Measurements from ENCODE around the gene RGL4.

DNA sequence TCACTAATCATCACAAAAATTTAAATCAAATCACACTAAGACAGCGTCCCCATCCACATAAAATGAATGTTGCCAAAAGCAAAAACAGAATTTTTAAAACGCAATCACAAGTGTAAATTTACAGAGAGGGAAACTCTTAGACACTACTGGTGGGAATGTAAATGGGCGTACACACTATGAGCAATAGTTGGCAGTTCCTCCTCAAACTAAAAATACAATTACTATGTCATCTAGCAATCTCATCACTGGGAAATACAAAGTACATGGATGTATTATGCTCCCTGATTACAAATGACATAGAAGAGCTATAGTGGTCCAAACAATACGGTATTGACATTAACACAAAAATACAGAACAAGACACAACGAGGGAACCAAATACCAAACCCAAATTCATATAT, 8.7 kb upstream of the RGL4 start:
- TF ChIP-seq, protein P1, sequence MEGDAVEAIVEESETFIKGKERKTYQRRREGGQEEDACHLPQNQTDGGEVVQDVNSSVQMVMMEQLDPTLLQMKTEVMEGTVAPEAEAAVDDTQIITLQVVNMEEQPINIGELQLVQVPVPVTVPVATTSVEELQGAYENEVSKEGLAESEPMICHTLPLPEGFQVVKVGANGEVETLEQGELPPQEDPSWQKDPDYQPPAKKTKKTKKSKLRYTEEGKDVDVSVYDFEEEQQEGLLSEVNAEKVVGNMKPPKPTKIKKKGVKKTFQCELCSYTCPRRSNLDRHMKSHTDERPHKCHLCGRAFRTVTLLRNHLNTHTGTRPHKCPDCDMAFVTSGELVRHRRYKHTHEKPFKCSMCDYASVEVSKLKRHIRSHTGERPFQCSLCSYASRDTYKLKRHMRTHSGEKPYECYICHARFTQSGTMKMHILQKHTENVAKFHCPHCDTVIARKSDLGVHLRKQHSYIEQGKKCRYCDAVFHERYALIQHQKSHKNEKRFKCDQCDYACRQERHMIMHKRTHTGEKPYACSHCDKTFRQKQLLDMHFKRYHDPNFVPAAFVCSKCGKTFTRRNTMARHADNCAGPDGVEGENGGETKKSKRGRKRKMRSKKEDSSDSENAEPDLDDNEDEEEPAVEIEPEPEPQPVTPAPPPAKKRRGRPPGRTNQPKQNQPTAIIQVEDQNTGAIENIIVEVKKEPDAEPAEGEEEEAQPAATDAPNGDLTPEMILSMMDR (IDR thresholded peaks at IDR 0.05; ENCODE audit: low read depth, low read length, poor library complexity, severe bottlenecking) = no peak
- TF ChIP-seq EZH2phosphoT487 (IDR thresholded peaks at IDR 0.05; ENCODE audit: borderline replicate concordance, low read length) = no peak

Data from DOHH2 (cell line).